A549 treated with GW870086 at 1 μM for 4 hours (cell line): ENCODE data around the gene ZNF593. TPM values are rescaled to one million over a fixed set of nuclear protein-coding genes. Genes with fewer than 3 reads are reported as not detected.

Source experiments
- total RNA-seq: library from RNA; stranded (reverse); fragments of 200-300 nt; extraction: Qiagen RNA extraction; gene quantifications from 5 replicates; pipeline ENCODE4 v1.2.3, GENCODE V29; 2022; ENCODE audit warnings: low read depth

ZNF593 gene
- total RNA-seq = 54.0 to 67.0 TPM (median 63.2 TPM) in 5 replicates

GRCh38 chr1:26169669-26170471 is at the start of gene ZNF593:
Gene ZNF593 (plus strand): TSS chr1:26169908. CDS start chr1:26169984, 76 bp downstream.

GRCh38 chr1:26158908-26159742 is 10.6 kb upstream of the ZNF593 start, which contains the start of gene FAM110D:
Gene FAM110D (plus strand): TSS chr1:26159079. CDS start chr1:26161292, 2,213 bp downstream.

GRCh38 chr1:26168410-26169197 is 1.1 kb upstream of the ZNF593 start, which contains the start of gene C1orf232:
Gene C1orf232 (minus strand): TSS chr1:26168963. CDS start chr1:26168499, 464 bp downstream.

GRCh38 chr1:26171084-26172072 is 1.7 kb downstream of the ZNF593 start, which contains the start of gene ZNF593OS:
Gene ZNF593OS (minus strand): TSS chr1:26171832. CDS start chr1:26171661, 171 bp downstream.

GRCh38 chr1:26177182-26177684 is 7.5 kb downstream of the ZNF593 start, which contains the start of gene CNKSR1:
Gene CNKSR1 (plus strand): TSS chr1:26177491. CDS start chr1:26177548, 57 bp downstream.

GRCh38 chr1:26190373-26190987 is 20.8 kb downstream of the ZNF593 start, which contains the start of gene CATSPER4:
Gene CATSPER4 (plus strand): TSS chr1:26190602. CDS start chr1:26190628, 26 bp downstream.

Other genes with a start within 250 kb of the ZNF593 start
- 6.1 to 8.5 TPM (median 8.2 TPM) in 5 replicates for gene PAFAH2, start 171.8 kb upstream of the ZNF593 start, total RNA-seq
- gene EXTL1, start 148.1 kb upstream of the ZNF593 start, total RNA-seq = 0.08 TPM in 1 of 5 replicates, not detected in the others
- gene SLC30A2, start 123.8 kb upstream of the ZNF593 start, total RNA-seq = 0.19 to 0.40 TPM (median 0.31 TPM) in 5 replicates
- gene TRIM63, start 102.3 kb upstream of the ZNF593 start, total RNA-seq = 0.70 to 1.5 TPM (median 1.2 TPM) in 5 replicates
- 1.6 to 2.1 TPM (median 2.0 TPM) in 5 replicates for gene PDIK1L, start 58.1 kb upstream of the ZNF593 start, total RNA-seq
- gene FAM110D, start 10.8 kb upstream of the ZNF593 start, total RNA-seq = 0.07 to 0.10 TPM (median 0.08 TPM) in 3 of 5 replicates, not detected in the others
- gene C1orf232, start 945 bp upstream of the ZNF593 start, total RNA-seq = not detected in 5 replicates
- gene ZNF593OS, start 1.9 kb downstream of the ZNF593 start, total RNA-seq = 0.26 to 0.31 TPM in 2 of 5 replicates, not detected in the others
- gene CNKSR1, start 7.6 kb downstream of the ZNF593 start, total RNA-seq = 0.20 to 0.50 TPM (median 0.32 TPM) in 5 replicates
- gene CATSPER4, start 20.7 kb downstream of the ZNF593 start, total RNA-seq = not detected in 5 replicates
- gene CEP85, start 64.3 kb downstream of the ZNF593 start, total RNA-seq = 10.3 to 13.3 TPM (median 12.5 TPM) in 5 replicates
- gene SH3BGRL3, start 110.2 kb downstream of the ZNF593 start, total RNA-seq = 111 to 165 TPM (median 137 TPM) in 5 replicates
- gene UBXN11, start 136.7 kb downstream of the ZNF593 start, total RNA-seq = 12.5 to 15.2 TPM (median 14.8 TPM) in 5 replicates
- not detected in 5 replicates for gene CD52, start 148.1 kb downstream of the ZNF593 start, total RNA-seq
- gene CRYBG2, start 184.2 kb downstream of the ZNF593 start, total RNA-seq = 1.4 to 2.1 TPM (median 1.6 TPM) in 5 replicates
- not detected in 5 replicates for gene ZNF683, start 202.8 kb downstream of the ZNF593 start, total RNA-seq
- 0.03 TPM in 1 of 5 replicates, not detected in the others for gene LIN28A, start 240.9 kb downstream of the ZNF593 start, total RNA-seq